Right lobe of liver (tissue), 6 donors: Measurements from ENCODE around the gene LTA. TPM values are rescaled to one million over a fixed set of nuclear protein-coding genes. Genes with fewer than 3 reads are reported as not detected.

Experiments
- ATAC-seq, 4 donors: fragments of 200-7000 bp; cut with Tn5 transposase; one replicate each; pipeline ENCODE4 v1.9.1; 2020; ENCODE audit warnings: mild to moderate bottlenecking in 4 of 4, moderate library complexity in 4 of 4
- DNase-seq, 3 donors: peaks; one replicate each; pipeline ENCODE4 v3.0.0-alpha.2; 2020
- H3K27ac ChIP-seq, 3 donors: fragments of 200-600 bp; one replicate each; pipeline ENCODE4 v1.8.0; 2022
- H3K27me3 ChIP-seq, 2 donors: fragments of 200-600 bp; one replicate each; pipeline ENCODE4 v1.8.0; 2022
- H3K36me3 ChIP-seq, 4 donors: fragments of 200-600 bp; sonication (generic) in 1 of 4; one replicate each; pipeline versions ENCODE4 v1.5.1 to v1.8.0; 2017 to 2022; ENCODE audit warnings: control low read depth in 1 of 4
- H3K4me1 ChIP-seq, 4 donors: fragments of 200-600 bp; sonication (generic) in 1 of 4; one replicate each; pipeline versions ENCODE4 v1.5.1 to v1.8.0; 2017 to 2022; ENCODE audit warnings: control low read depth in 1 of 4
- H3K4me3 ChIP-seq, 3 donors: fragments of 200-600 bp; one replicate each; pipeline ENCODE4 v1.8.0; 2022
- H3K9me3 ChIP-seq, 4 donors: fragments of 200-600 bp; sonication (generic) in 1 of 4; one replicate each; pipeline versions ENCODE4 v1.5.1 to v1.8.0; 2017 to 2022; ENCODE audit warnings: control low read depth in 1 of 4
- CTCF ChIP-seq, 4 donors: fragments of 200-600 bp in 3 of 4; fragments of 450-650 bp in 1 of 4; IDR thresholded peaks; one replicate each; pipeline versions ENCODE4 v1.5.1 to v1.8.0; 2016 to 2022; ENCODE audit warnings: antibody characterized with exemption in 4 of 4, mild to moderate bottlenecking in 2 of 4
- POLR2A ChIP-seq: fragments of 450-650 bp; IDR thresholded peaks from one replicate; pipeline ENCODE4 v1.6.1; 2017; ENCODE audit warnings: antibody characterized with exemption, mild to moderate bottlenecking
- WGBS: methylation state at CpG from one replicate; pipeline ENCODE4 v1.1.6; 2018; ENCODE audit warnings: low coverage, low lambda C conversion rate; ENCODE audit not compliant: insufficient coverage; ENCODE audit errors: missing lambda C conversion rate; 5-methylcytosine and 5-hydroxymethylcytosine counted together
- intact Hi-C, 2 donors: fragments of 100-400 bp; cut with DNase I; formaldehyde crosslinking; loops; one replicate each; pipeline versions ENCODE4 v1.11.2 to v1.14.1; 2022
- total RNA-seq, 6 experiments: library from RNA; depleted of rRNA in 2 of 6; stranded (reverse); fragments of >200 nt in 2 of 6; fragmentation: NEBNext Ultra II Directional in 3 of 6; extraction: Animal tissue kit (Norgen Biotek cat#: 25700) in 3 of 6; gene quantifications; one replicate each; pipeline versions ENCODE4 v1.1.0 to v1.2.4, GENCODE V29; 2016 to 2023
- donor health status: DM: no; HTN: yes; CAD: no.
- donor health status: DM: no; HTN: no; CAD: no.
- donor health status: DM: no; HTN: no; CAD: no.
- donor health status: DM: no; HTN: yes; CAD: no.
- donor health status: DM: no; HTN: yes; CAD: no.

Gene LTA
- total RNA-seq, 6 experiments from 2014 or later = 0.20 TPM; not detected in 5

GRCh38 chr6:31528821-31529328 lies 43.2 kb upstream of the LTA start, which contains the start of gene MCCD1:
TSS of gene MCCD1 (plus strand) at chr6:31528962. CDS start at chr6:31529015, 53 bp downstream.
- no peaks in the 10 kb centered on the region for H3K9me3 ChIP-seq
- TF ChIP-seq POLR2A = no peak
- no peak for TF ChIP-seq CTCF (IDR thresholded peaks at IDR 0.05)
- DNase-seq (no peak), ATAC-seq (peak; percentile 21 to 46 (median 33))
- no CpG with 5 or more reads among the region's 7 CpGs for whole genome bisulfite sequencing
- intact Hi-C loops = no loop called here
- H3K27ac ChIP-seq = no peak within 1 kb of the TSS
- no peaks in the 10 kb centered on the region for H3K4me1 ChIP-seq
- H3K4me3 ChIP-seq = no peak within 1 kb of the TSS
- no peaks in the 10 kb centered on the region for H3K27me3 ChIP-seq
- H3K36me3 ChIP-seq = peaks cover 1 to 40% (median 20%) of the 10 kb centered on the region in 4 donors

GRCh38 chr6:31529329-31530150 lies 42.5 kb upstream of the LTA start:
- no peak for TF ChIP-seq POLR2A
- Histone ChIP-seq H3K27me3 (no peaks in the 10 kb centered on the region), H3K36me3 (peaks cover 7 to 47% (median 23%) of the 10 kb centered on the region in 4 donors), H3K4me3 (no peak overlapping the region), H3K4me1 (no peaks in the 10 kb centered on the region), H3K9me3 (no peaks in the 10 kb centered on the region), H3K27ac (no peak overlapping the region)
- intact Hi-C loops = no loop called here
- DNase-seq (no peak), ATAC-seq (peak in 2 of 4 donors; percentile 10 to 21)
- 28% methylated on average over 4 of the region's 12 CpGs for WGBS

DNA sequence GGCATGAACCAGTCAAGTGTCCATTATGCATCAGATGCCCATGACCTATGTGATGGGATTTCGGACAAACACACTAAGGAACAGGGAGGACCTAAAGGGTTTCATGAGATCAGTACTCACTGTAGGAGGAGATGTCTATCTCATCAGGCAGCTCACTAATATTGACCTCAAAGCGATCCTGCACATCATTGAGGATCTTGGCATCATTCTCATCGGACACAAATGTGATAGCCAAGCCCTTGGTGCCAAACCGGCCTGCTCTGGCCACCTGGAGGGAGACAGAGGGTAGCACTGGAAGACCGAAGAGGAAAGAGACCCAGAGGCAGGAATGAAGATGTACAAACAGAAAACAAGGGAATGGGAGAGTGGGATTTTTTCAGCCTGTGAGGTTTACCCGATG lies 41.4 kb upstream of the LTA start:
- Histone ChIP-seq H3K36me3 (peaks cover 9 to 58% (median 32%) of the 10 kb centered on the region in 4 donors), H3K9me3 (no peaks in the 10 kb centered on the region), H3K4me1 (no peaks in the 10 kb centered on the region), H3K4me3 (no peak overlapping the region), H3K27me3 (no peaks in the 10 kb centered on the region), H3K27ac (no peak overlapping the region)
- 75% methylated on average over 3 of the region's 6 CpGs for WGBS
- intact Hi-C loops = no loop called here
- TF ChIP-seq CTCF (IDR thresholded peaks at IDR 0.05) = no peak
- no peak for TF ChIP-seq POLR2A
- ATAC-seq (no peak), DNase-seq (no peak)

- TF ChIP-seq POLR2A = no peak
- TF ChIP-seq CTCF (IDR thresholded peaks at IDR 0.05) = no peak
- Histone ChIP-seq H3K4me3 (no peak overlapping the region), H3K9me3 (no peaks in the 10 kb centered on the region), H3K4me1 (no peaks in the 10 kb centered on the region), H3K36me3 (peaks cover 12 to 63% (median 36%) of the 10 kb centered on the region in 4 donors), H3K27ac (no peak overlapping the region), H3K27me3 (no peaks in the 10 kb centered on the region)
- ATAC-seq (no peak), DNase-seq (no peak)
- WGBS = 92% methylated on average over 5 of the region's 7 CpGs
- intact Hi-C loops = no loop called here
These were observed 40.9 kb upstream of the LTA start for GRCh38 chr6:31531162-31531561.
